Uterus (tissue), 2 donors: ENCODE data around the gene QKI.

ENCODE experiments used
- CTCF ChIP-seq, 4 experiments: fragments of 200-600 bp in 2 of 4; fragments of 450-650 bp in 2 of 4; sonication (generic) in 2 of 4; IDR thresholded peaks; one replicate each; pipeline ENCODE4 v1.5.1; 2016 to 2019; ENCODE audit warnings: antibody characterized with exemption in 4 of 4, mild to moderate bottlenecking in 2 of 4, moderate library complexity in 1 of 4
- POLR2A ChIP-seq, 2 donors: fragments of 450-650 bp; IDR thresholded peaks; one replicate each; pipeline ENCODE4 v1.6.1; 2016; ENCODE audit warnings: antibody characterized with exemption in 2 of 2, mild to moderate bottlenecking in 1 of 2, moderate library complexity in 1 of 2

GRCh38 chr6:163599684-163600083 is 185.2 kb downstream of the QKI start:
- no peak for TF ChIP-seq CTCF (IDR thresholded peaks at IDR 0.05)
- TF ChIP-seq POLR2A (IDR thresholded peaks at IDR 0.05) = no peak
